H9 (cell line): ENCODE data around the gene ARHGAP26. TPM values are rescaled to one million over a fixed set of nuclear protein-coding genes. Genes with fewer than 3 reads are reported as not detected.

Experiments
- DNase-seq: peaks from one replicate; pipeline ENCODE4 v3.0.0-alpha.2; 2017
- H2AFZ ChIP-seq: one replicate; pipeline ENCODE4 v1.6.1; 2013; ENCODE audit warnings: mild to moderate bottlenecking, low read length, control low read depth, moderate library complexity
- H2AK5ac ChIP-seq: 2 replicates; pipeline ENCODE4 v1.6.1; 2013; ENCODE audit warnings: low read length, control low read depth, mixed read lengths; ENCODE audit not compliant: insufficient read length
- H2BK120ac ChIP-seq: one replicate; pipeline ENCODE4 v1.6.1; 2013; ENCODE audit warnings: low read depth, mild to moderate bottlenecking, low read length, control low read depth, inconsistent platforms; ENCODE audit not compliant: poor library complexity, severe bottlenecking
- H2BK12ac ChIP-seq: 2 replicates; pipeline ENCODE4 v1.6.1; 2013; ENCODE audit warnings: low read length, control low read depth, mixed read lengths, low read depth; ENCODE audit not compliant: insufficient read length
- H2BK15ac ChIP-seq: 2 replicates; pipeline ENCODE4 v1.6.1; 2013; ENCODE audit warnings: low read depth, low read length, control low read depth
- H2BK20ac ChIP-seq: one replicate; pipeline ENCODE4 v1.6.1; 2013; ENCODE audit warnings: low read depth, mild to moderate bottlenecking, low read length, control low read depth, inconsistent platforms; ENCODE audit not compliant: poor library complexity, severe bottlenecking
- H2BK5ac ChIP-seq: 2 replicates; pipeline ENCODE4 v1.6.1; 2013; ENCODE audit warnings: low read length, control low read depth, mixed read lengths; ENCODE audit not compliant: insufficient read length
- H3K14ac ChIP-seq: 2 replicates; pipeline ENCODE4 v1.6.1; 2013; ENCODE audit warnings: low read length, control low read depth; ENCODE audit not compliant: insufficient read depth
- H3K18ac ChIP-seq: 2 replicates; pipeline ENCODE4 v1.6.1; 2013; ENCODE audit warnings: low read depth, mild to moderate bottlenecking, mixed read lengths, low read length, control low read depth; ENCODE audit not compliant: insufficient read length
- H3K23ac ChIP-seq: 2 replicates; pipeline ENCODE4 v1.6.1; 2013; ENCODE audit warnings: low read length, control low read depth, mixed read lengths, low read depth; ENCODE audit not compliant: insufficient read length
- H3K23me2 ChIP-seq: 2 replicates; pipeline ENCODE4 v1.6.1; 2013; ENCODE audit warnings: low read depth, mild to moderate bottlenecking, mixed read lengths, low read length, control low read depth; ENCODE audit not compliant: insufficient read length, poor library complexity, severe bottlenecking
- H3K27ac ChIP-seq: 2 replicates; pipeline ENCODE4 v1.5.1; 2013; ENCODE audit warnings: low read length, control low read depth, mixed read lengths, low read depth; ENCODE audit not compliant: insufficient read length
- H3K27me3 ChIP-seq: 2 replicates; pipeline ENCODE4 v1.6.1; 2013; ENCODE audit warnings: low read length, control low read depth, inconsistent platforms; ENCODE audit not compliant: insufficient read depth
- H3K4ac ChIP-seq: 2 replicates; pipeline ENCODE4 v1.6.1; 2013; ENCODE audit warnings: low read depth, mild to moderate bottlenecking, control low read depth, inconsistent platforms, low read length, moderate library complexity
- H3K4me1 ChIP-seq: 2 replicates; pipeline ENCODE4 v1.6.1; 2013; ENCODE audit warnings: low read length, control low read depth, inconsistent platforms; ENCODE audit not compliant: insufficient read depth
- H3K4me2 ChIP-seq: 2 replicates; pipeline ENCODE4 v1.6.1; 2013; ENCODE audit warnings: low read length, control low read depth, mixed read lengths; ENCODE audit not compliant: insufficient read length, insufficient read depth
- H3K56ac ChIP-seq: 2 replicates; pipeline ENCODE4 v1.6.1; 2013; ENCODE audit warnings: low read depth, mild to moderate bottlenecking, mixed read lengths, low read length, control low read depth; ENCODE audit not compliant: insufficient read length
- H3K79me1 ChIP-seq: 2 replicates; pipeline ENCODE4 v1.6.1; 2013; ENCODE audit warnings: low read depth, mild to moderate bottlenecking, moderate library complexity, low read length, control low read depth, inconsistent platforms; ENCODE audit not compliant: insufficient read depth, poor library complexity, severe bottlenecking
- H3K79me2 ChIP-seq: 2 replicates; pipeline ENCODE4 v1.6.1; 2013; ENCODE audit warnings: low read length, control low read depth, inconsistent platforms; ENCODE audit not compliant: insufficient read depth
- H3K9ac ChIP-seq: 2 replicates; pipeline ENCODE4 v1.6.1; 2013; ENCODE audit warnings: low read length, control low read depth, mixed read lengths; ENCODE audit not compliant: insufficient read length; ENCODE audit errors: extremely low read depth
- H3K9me3 ChIP-seq: one replicate; pipeline ENCODE4 v1.6.1; 2013; ENCODE audit warnings: low read depth, low read length, inconsistent platforms; ENCODE audit not compliant: control insufficient read depth
- H3T11ph ChIP-seq: one replicate; pipeline ENCODE4 v1.6.1; 2013; ENCODE audit warnings: mild to moderate bottlenecking, low read length, control low read depth, inconsistent platforms
- H4K20me1 ChIP-seq: one replicate; pipeline ENCODE4 v1.6.1; 2013; ENCODE audit not compliant: control insufficient read depth, insufficient read length, insufficient read depth
- H4K5ac ChIP-seq: 2 replicates; pipeline ENCODE4 v1.6.1; 2013; ENCODE audit warnings: low read depth, mild to moderate bottlenecking, mixed read lengths, low read length, control low read depth; ENCODE audit not compliant: insufficient read length
- H4K8ac ChIP-seq: replicated peaks from 2 replicates; pipeline ENCODE4 v1.6.1; 2013; ENCODE audit warnings: low read length, control low read depth, mixed read lengths, low read depth; ENCODE audit not compliant: insufficient read length
- H4K91ac ChIP-seq: 2 replicates; pipeline ENCODE4 v1.6.1; 2013; ENCODE audit warnings: low read depth, mild to moderate bottlenecking, moderate library complexity, mixed read lengths, low read length, control low read depth; ENCODE audit not compliant: insufficient read length
- H3K27ac Mint-ChIP-seq, 3 experiments: 2 replicates in 2 of 3; 3 replicates in 1 of 3; pipeline ENCODE4 v1.8.0; 2020 to 2021; ENCODE audit warnings: mixed read lengths in 3 of 3, mild to moderate bottlenecking in 1 of 3, moderate library complexity in 1 of 3
- H3K27me3 Mint-ChIP-seq: 2 replicates; pipeline ENCODE4 v1.8.0; 2021; ENCODE audit warnings: low read depth, mild to moderate bottlenecking, moderate library complexity, mixed read lengths
- H3K36me3 Mint-ChIP-seq, 3 experiments: 2 replicates in 2 of 3; 3 replicates in 1 of 3; pipeline ENCODE4 v1.8.0; 2020 to 2021; ENCODE audit warnings: low read depth in 3 of 3, mixed read lengths in 3 of 3; ENCODE audit not compliant: insufficient read depth in 1 of 3
- H3K4me1 Mint-ChIP-seq, 2 experiments: 2 replicates each; pipeline ENCODE4 v1.8.0; 2020; ENCODE audit warnings: mixed read lengths in 2 of 2
- H3K4me3 Mint-ChIP-seq, 2 experiments: 2 replicates in 1 of 2; 3 replicates in 1 of 2; pipeline ENCODE4 v1.8.0; 2020 to 2021; ENCODE audit warnings: mild to moderate bottlenecking in 2 of 2, mixed read lengths in 2 of 2, moderate library complexity in 1 of 2
- H3K9me3 Mint-ChIP-seq, 2 experiments: 2 replicates in 1 of 2; 3 replicates in 1 of 2; pipeline ENCODE4 v1.8.0; 2020; ENCODE audit warnings: mild to moderate bottlenecking in 2 of 2, mixed read lengths in 2 of 2, moderate library complexity in 1 of 2
- CTCF ChIP-seq: fragments of 200-600 bp; sonication (generic); conservative IDR thresholded peaks from 3 replicates; pipeline ENCODE4 v1.8.0; 2021; ENCODE audit warnings: antibody characterized with exemption, mild to moderate bottlenecking
- WGBS: extraction: QIAGEN DNeasy Blood & Tissue Kit; methylation state at CpG from one replicate; pipeline ENCODE4 v1.1.7; 2013; ENCODE audit warnings: missing lambda C conversion rate, low lambda C conversion rate, mixed read lengths; ENCODE audit not compliant: insufficient read length; ENCODE audit errors: extremely low coverage; 5-methylcytosine and 5-hydroxymethylcytosine counted together
- total RNA-seq: library from RNA; stranded (reverse); gene quantifications from 2 replicates; pipeline ENCODE4 v1.2.1, GENCODE V29; 2021

ARHGAP26 gene
- total RNA-seq, 1 experiment from 2014 or later = 13.8 TPM

GRCh38 chr5:142772446-142773293, 2.5 kb downstream of the ARHGAP26 start:
- Histone ChIP-seq H3K4ac (no peak overlapping the region), H3K27ac (no peak overlapping the region), H4K20me1 (no peaks in the 10 kb centered on the region), H3K23me2 (peaks cover 12% of the 10 kb centered on the region), H2AFZ (no peak overlapping the region), H3K9me3 (no peaks in the 10 kb centered on the region), H3K56ac (no peak overlapping the region), H3K4me1 (peaks cover 5% of the 10 kb centered on the region; the same call in 1 of the 2 replicates), H4K8ac (no peak overlapping the region), H2BK120ac (no peak overlapping the region), H3K79me2 (peaks cover 2% of the 10 kb centered on the region; the same call in 1 of the 2 replicates), H2AK5ac (no peak overlapping the region), H2BK20ac (no peak overlapping the region), H3K23ac (no peak overlapping the region), H3K4me2 (no peak overlapping the region), H2BK15ac (no peak overlapping the region), H3K18ac (no peak overlapping the region), H2BK5ac (no peak overlapping the region), H4K91ac (no peak overlapping the region), H3K79me1 (no peaks in the 10 kb centered on the region), H4K5ac (no peak overlapping the region), H2BK12ac (no peak overlapping the region), H3K14ac (no peak overlapping the region), H3T11ph (no peak overlapping the region), H3K27me3 (0 out of 2 replicates have a peak, but pooled peaks cover 2% of the 10 kb centered on the region), H3K9ac (no peak overlapping the region)
- TF ChIP-seq CTCF = no peak
- H3K4me1 Mint-ChIP-seq = peaks cover 23 to 26% of the 10 kb centered on the region in 2 experiments
- H3K27me3 Mint-ChIP-seq = peaks cover 24% of the 10 kb centered on the region
- DNase-seq = no peak
- peak overlapping the region; percentile 81 to 88; a peak in 3 of 5 replicates for H3K4me3 Mint-ChIP-seq
- H3K36me3 Mint-ChIP-seq = no peaks in the 10 kb centered on the region
- no peak overlapping the region for H3K27ac Mint-ChIP-seq
- WGBS = no CpG with 5 or more reads among the region's 6 CpGs
- no peaks in the 10 kb centered on the region; a peak in 1 of 5 replicates for H3K9me3 Mint-ChIP-seq
